ENCODE data around the gene RFX1. TPM values are rescaled to one million over a fixed set of nuclear protein-coding genes. Genes with fewer than 3 reads are reported as not detected.
"Not testable (repeated sequence)": the region's sequence is repeated elsewhere in the genome, so short reads cannot be mapped to it uniquely, and the experiment has no call there.

The RFX1 gene
- total RNA-seq, 6 experiments from 2014 or later, result 2.5 to 9.3 (median 5.7) TPM

DNA sequence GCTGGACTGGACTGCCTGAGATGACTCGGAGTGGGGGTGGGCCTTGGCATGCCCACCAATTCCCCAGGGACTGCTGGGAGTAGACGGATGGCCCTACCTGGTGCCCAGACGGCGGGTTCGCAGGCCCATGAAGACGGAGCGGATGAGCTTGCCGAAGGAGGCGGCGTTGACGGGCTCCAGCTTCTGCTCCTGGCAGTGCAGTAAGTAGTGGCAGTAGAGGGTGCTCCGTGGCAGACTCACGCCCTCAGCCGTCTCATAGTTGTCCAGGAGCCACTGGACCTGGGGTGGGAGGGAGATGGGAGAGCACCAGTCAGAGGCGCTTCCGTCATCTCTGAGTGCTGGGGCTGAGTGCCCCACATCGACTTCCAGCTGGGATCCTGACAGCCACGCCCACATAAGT, 36.2 kb downstream of the RFX1 start:
- no peaks in the 10 kb centered on the region for H3K9me3 ChIP-seq
- DNase-seq, result no peak
- no peak overlapping the region for H3K4me3 ChIP-seq
- WGBS (ENCODE audit: insufficient coverage, low coverage, low lambda C conversion rate, missing lambda C conversion rate), result 60% methylated on average over 1 of the region's 18 CpGs
- H3K36me3 ChIP-seq, result peaks cover 0 to 74% (median 31%) of the 10 kb centered on the region in 4 donors
- H3K27me3 ChIP-seq, result no peaks in the 10 kb centered on the region
- no peak overlapping the region for H3K27ac ChIP-seq
- ATAC-seq, result no peak
- H3K4me1 ChIP-seq, result no peaks in the 10 kb centered on the region
- intact Hi-C loops (cut with DNase I), result no loop called here
- no peak for TF ChIP-seq POLR2A (IDR thresholded peaks at IDR 0.05)
- TF ChIP-seq, protein P1, sequence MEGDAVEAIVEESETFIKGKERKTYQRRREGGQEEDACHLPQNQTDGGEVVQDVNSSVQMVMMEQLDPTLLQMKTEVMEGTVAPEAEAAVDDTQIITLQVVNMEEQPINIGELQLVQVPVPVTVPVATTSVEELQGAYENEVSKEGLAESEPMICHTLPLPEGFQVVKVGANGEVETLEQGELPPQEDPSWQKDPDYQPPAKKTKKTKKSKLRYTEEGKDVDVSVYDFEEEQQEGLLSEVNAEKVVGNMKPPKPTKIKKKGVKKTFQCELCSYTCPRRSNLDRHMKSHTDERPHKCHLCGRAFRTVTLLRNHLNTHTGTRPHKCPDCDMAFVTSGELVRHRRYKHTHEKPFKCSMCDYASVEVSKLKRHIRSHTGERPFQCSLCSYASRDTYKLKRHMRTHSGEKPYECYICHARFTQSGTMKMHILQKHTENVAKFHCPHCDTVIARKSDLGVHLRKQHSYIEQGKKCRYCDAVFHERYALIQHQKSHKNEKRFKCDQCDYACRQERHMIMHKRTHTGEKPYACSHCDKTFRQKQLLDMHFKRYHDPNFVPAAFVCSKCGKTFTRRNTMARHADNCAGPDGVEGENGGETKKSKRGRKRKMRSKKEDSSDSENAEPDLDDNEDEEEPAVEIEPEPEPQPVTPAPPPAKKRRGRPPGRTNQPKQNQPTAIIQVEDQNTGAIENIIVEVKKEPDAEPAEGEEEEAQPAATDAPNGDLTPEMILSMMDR (IDR thresholded peaks at IDR 0.05), result no peak

GRCh38 chr19:13968999-13969398, 37.1 kb downstream of the RFX1 start:
- H3K9me3 ChIP-seq, result no peaks in the 10 kb centered on the region
- ATAC-seq (no peak), DNase-seq (no peak)
- no peak overlapping the region for H3K27ac ChIP-seq
- 95% methylated on average over 15 of the region's 18 CpGs for WGBS (ENCODE audit: insufficient coverage, low coverage, low lambda C conversion rate, missing lambda C conversion rate)
- no peak for TF ChIP-seq POLR2A (IDR thresholded peaks at IDR 0.05)
- TF ChIP-seq, protein P1 (IDR thresholded peaks at IDR 0.05), result no peak
- intact Hi-C loops (cut with DNase I), result no loop called here
- H3K4me3 ChIP-seq, result no peak overlapping the region
- H3K36me3 ChIP-seq, result peaks cover 0 to 71% (median 31%) of the 10 kb centered on the region in 4 donors
- no peaks in the 10 kb centered on the region for H3K4me1 ChIP-seq
- no peaks in the 10 kb centered on the region for H3K27me3 ChIP-seq

GRCh38 chr19:13968383-13968935, 37.7 kb downstream of the RFX1 start:
- Histone ChIP-seq H3K36me3 (peaks cover 0 to 67% (median 28%) of the 10 kb centered on the region in 4 donors), H3K4me3 (no peak overlapping the region), H3K9me3 (no peaks in the 10 kb centered on the region), H3K4me1 (no peaks in the 10 kb centered on the region), H3K27me3 (no peaks in the 10 kb centered on the region), H3K27ac (no peak overlapping the region)
- DNase-seq (no peak), ATAC-seq (no peak)
- 69% methylated on average over 2 of the region's 22 CpGs for WGBS (ENCODE audit: insufficient coverage, low coverage, low lambda C conversion rate, missing lambda C conversion rate)
- intact Hi-C loops (cut with DNase I), result no loop called here
- TF ChIP-seq POLR2A (IDR thresholded peaks at IDR 0.05), result no peak
- TF ChIP-seq, protein P1 (IDR thresholded peaks at IDR 0.05), result no peak

DNA sequence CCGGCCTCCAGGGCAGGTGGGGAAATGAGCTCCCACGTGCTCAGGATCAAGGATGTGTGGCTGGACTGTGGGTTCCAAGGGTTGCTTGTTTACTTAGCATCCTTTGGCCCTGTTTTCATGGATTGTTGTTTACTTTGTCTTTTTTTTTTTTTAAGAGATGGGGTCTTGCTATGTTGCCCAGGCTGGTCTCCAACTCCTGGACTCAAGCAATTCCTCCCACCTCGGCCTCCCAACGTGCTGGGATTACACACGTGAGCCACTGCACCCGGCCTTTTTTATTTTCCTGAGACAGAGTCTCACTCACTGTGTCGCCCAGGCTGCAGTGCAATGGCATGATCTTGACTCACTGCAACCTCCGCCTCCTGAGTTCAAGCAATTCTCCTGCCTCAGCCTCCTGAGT, 38.9 kb downstream of the RFX1 start:
- ATAC-seq; H3K9me3 ChIP-seq; intact Hi-C loops (cut with DNase I); H3K27me3 ChIP-seq; H3K4me1 ChIP-seq; H3K4me3 ChIP-seq; DNase-seq; H3K27ac ChIP-seq: not testable (repeated sequence)
- 78% methylated on average over 7 of the region's 8 CpGs for WGBS (ENCODE audit: insufficient coverage, low coverage, low lambda C conversion rate, missing lambda C conversion rate)
- H3K36me3 ChIP-seq, result peaks cover 0 to 65% (median 25%) of the 10 kb centered on the region in 4 donors

- Histone ChIP-seq H3K4me3 (no peak overlapping the region), H3K27ac (no peak overlapping the region), H3K36me3 (peaks cover 0 to 68% (median 25%) of the 10 kb centered on the region in 4 donors), H3K27me3 (no peaks in the 10 kb centered on the region), H3K4me1 (no peaks in the 10 kb centered on the region), H3K9me3 (no peaks in the 10 kb centered on the region)
- TF ChIP-seq, protein P1 (IDR thresholded peaks at IDR 0.05), result no peak
- no peak for TF ChIP-seq POLR2A (IDR thresholded peaks at IDR 0.05)
- intact Hi-C loops (cut with DNase I), result no loop called here
- no peak for DNase-seq
- no CpG with 5 or more reads among the region's 14 CpGs for whole genome bisulfite sequencing (ENCODE audit: insufficient coverage, low coverage, low lambda C conversion rate, missing lambda C conversion rate)
- ATAC-seq, result peak in 1 of 4 donors; percentile 3
Observed at GRCh38 chr19:13966684-13967128, 39.4 kb downstream of the RFX1 start.
